Non-pigmented ciliary epithelial cell (primary cell): ENCODE data around the gene OR52N1.

Experiments
- DNase-seq: peaks from one replicate; pipeline ENCODE4 v3.0.0-alpha.2; 2010; ENCODE audit warnings: low read depth

Gene OR52N1

DNA sequence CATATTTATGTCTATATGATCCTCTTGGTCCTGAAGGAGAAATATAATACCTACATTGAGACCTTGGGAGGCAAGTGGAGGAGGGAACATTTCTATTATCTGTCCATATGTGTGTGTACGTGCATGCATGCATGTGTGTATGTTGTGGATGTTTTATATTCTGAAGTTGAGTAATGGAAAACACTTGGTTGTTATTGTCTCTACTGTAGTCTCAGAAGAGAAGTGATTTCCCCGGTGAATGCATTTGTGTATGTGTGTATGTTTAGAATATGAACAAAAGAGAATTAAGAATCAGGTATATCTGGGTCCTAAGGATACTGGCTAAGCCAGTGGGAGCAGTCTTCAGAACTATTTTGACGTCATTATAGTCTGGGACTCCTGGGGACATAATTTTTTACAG lies at the start of gene OR52N1:
TSS of gene OR52N1 (minus strand) at position 101 of the 400 bp plus-strand sequence. CDS start 2,449 bp downstream, outside the sequence.
- DNase-seq = no peak

GRCh38 chr11:5837695-5838094 lies 46.6 kb upstream of the OR52N1 start:
- DNase-seq = no peak

DNA sequence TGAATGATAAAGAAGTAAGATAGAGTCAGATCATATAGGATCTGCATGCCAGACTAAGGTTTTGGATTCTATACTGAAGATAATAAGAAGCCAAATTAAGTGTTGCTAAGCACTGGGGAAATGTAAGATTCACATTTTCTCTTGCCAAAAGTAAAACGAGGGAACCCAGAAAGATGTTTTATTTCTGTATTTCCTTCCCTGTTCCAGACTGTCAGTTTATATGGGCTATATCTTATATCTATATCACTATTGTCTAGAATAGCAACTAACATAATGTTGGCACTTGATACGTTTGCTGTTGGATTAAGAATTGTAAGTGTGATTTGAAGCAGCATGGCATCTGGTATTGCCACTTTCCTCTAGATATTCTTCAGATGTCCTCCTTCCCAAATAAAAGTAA lies 42.4 kb upstream of the OR52N1 start:
- DNase-seq = no peak

DNA sequence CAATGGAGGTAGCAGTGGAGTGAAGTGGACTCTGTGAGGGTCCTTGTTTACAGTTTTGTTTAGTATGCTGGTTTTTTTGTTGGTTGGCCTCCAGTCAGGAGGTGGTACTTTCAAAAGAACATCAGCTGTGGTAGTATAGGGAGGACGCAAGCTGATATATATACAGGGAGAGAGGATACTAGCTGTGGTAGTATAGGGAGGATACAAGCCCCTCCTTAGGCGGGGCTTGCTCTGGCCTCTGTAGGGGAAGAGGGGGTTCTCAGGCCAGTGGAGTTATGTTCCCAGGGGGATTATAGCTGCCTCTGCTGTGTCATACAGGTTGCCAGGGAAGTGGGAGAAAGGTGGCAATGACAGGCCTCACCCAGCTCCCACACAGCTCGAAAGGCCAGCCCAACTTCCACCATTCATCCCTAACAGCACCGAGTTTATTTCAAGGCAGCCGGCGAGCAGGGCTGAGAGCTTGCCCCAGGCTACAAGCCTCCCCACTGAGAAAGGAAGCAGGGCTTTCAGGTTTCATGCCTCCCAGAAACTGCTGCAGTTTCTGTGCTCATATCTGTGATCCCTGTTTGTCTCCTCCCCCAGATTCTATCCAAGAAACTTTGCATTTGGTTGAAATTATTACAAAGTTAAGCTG lies 40.2 kb upstream of the OR52N1 start:
- no peak for DNase-seq

DNA sequence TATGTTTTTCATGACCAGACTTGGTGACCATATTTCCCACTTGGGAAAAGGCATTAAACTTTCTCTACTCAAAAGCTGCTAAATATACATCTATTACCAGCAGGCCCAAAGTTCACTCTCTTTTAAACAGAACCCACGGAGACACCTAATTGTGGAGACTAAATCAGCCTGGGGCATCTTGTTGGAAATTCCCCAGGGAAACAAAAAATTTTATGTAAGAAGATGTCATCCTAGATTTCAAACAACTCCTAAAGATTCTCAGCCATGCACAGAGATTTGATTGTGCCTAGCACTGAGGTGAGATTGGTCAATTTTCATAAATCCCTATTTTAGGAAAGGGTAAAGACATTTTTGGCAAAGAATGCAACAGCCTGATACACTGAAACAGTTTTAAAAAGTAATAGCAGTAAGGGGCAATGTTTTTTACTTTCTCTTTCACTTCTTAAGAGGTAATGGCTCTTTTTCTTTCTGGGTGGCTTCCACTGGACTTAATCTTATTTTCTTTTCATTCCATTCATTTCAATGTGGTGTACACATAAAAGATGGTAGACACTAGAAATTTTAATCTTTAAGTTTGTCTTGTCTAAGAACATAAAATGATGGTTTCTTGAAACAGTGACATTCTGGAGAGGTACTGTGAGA lies 27.3 kb upstream of the OR52N1 start:
- no peak for DNase-seq

DNA sequence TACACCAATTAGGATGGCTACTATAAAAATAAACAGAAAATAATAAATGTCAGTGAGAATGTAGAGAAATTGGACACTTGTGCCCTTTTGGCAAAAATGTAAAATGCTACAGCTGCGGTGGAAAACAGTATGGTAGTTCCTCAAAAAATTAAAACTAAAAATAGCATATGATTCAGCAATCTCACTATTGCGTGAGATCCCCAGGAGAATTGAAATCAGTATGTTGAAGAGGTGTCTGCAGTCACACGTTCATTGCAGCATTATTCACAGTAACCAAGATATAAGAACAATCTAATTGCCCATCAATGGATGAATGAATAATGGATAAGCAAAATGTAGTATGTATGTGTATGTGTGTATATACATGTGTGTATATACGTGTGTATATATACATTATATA lies 24.5 kb upstream of the OR52N1 start:
- no peak for DNase-seq

DNA sequence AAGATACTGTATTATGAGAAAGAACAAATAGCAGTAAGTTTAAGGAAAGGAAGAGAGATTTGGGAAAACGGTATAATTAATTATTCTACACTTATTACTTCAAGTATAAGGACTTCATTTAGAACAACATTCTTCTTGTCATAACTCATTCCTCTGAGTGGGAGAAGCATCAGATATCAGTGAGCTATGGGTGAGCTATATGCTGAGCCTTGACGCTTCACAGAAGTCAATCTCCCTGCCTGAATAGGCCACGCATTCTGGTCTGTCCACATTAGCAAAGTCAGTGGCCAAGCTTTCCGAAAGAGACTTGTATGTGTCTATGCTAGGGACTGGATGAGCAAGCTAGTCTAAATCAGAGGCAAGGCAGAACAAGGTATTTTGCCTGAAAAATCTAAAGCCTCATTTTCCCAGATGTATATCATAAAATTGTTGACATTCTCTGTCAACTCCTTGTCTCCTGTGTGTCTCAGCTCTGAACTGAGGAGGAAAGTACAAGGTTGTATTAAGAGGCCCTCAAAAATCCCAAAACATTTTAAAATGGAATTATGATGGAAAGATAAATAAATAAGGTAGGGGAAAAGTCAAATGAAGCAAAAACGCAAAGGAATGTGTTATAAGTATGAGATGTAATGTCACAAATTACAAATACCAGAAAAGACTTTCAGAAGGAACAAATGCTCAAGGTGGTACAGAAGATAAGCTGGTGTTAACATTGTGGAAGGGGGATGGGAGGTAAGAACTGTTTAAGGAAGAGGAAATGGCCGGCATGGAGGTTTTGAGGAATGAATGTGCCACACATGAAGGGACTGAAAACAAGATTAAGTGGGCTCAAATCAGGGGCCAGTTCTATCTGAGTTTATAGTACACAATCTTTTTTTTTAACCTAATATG lies 19.1 kb upstream of the OR52N1 start:
- no peak for DNase-seq

DNA sequence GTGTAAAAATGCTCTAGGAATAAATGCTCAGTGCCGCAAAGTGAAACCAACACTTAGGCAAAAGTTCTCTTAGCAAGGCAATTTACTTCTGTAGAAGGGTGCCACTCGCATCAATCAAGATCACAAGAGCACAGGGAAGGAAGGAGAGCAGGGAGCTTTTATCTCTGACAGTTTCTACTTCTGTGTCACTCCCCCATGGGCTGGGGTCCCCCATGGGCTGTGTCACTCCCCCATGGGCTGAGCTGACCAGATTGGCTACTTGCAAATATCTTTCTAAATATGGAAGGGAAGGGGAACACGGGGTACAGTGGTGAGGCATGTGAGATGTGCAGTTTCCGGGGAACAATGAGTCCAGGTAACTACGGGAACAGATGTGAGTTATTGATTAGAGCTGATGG lies 18.1 kb upstream of the OR52N1 start:
- no peak for DNase-seq

- DNase-seq = peak; percentile 18
These were observed 17.5 kb upstream of the OR52N1 start, which contains the start of gene OR52N2 for GRCh38 chr11:5808500-5809121. TSS of gene OR52N2 (plus strand) at chr11:5808924. CDS start at chr11:5820336, 11,412 bp downstream.

DNA sequence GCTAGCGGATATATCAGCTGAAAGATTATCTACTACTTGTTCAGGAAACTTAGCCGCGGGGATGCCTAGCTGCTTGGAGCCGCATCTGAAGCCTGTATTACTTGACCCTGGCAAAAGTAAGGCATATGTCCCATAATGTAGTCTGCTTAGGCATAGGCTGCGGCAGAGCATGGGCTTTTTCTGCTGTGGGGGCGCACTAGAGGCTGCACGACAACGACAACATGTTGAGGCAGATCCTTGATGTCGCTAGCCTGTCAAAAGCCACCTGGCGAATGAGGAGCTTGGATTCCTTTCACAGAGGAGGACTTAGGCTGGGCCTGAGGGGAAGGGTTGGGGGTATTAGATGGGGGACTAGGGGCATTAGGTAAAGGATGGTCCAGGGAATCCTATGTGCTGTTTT lies 16.5 kb upstream of the OR52N1 start:
- DNase-seq = no peak

DNA sequence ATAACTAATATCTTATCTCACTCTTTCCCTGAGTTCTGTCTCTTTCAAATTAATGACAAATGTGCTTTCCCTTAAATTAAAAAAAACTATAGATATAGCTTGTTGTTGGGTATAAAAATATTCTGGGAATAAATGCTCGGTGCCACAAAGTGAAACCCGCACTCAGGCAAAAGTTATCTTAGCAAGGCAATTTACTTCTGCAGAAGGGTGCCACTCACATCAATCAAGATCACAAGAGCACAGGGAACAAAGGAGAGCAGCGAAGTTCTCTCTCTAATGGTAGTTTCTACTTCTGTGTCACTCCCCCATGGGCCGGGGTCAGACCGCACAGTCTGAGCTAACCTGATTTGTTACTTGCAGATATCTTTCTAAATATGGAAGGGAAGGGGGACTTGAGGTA lies 12.9 kb upstream of the OR52N1 start:
- DNase-seq = no peak

GRCh38 chr11:5796541-5796940 lies 5.5 kb upstream of the OR52N1 start:
- no peak for DNase-seq

DNA sequence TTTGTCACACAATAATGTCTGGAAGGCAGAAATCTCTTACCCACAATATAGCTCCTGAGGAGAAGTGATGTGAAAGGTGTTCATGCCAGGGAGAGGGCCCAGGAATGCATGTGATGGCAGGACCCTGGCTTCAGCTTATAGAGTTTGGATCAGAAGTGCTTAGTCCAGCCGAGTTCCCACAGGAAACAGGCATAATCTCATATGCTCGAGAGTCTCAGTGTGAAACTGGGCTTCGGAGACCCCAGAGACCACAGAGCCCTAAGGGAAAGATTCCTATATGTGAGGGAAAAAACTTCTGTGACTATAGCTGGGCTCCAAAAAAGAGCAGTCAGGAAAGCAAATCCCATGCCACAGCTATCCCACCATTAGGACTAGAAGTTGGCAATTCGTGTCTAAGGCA lies 7.8 kb downstream of the OR52N1 start, which contains the start of gene OR52N5:
TSS of gene OR52N5 (minus strand) at position 101 of the 400 bp plus-strand sequence. CDS start 4,721 bp downstream, outside the sequence.
- DNase-seq = no peak

DNA sequence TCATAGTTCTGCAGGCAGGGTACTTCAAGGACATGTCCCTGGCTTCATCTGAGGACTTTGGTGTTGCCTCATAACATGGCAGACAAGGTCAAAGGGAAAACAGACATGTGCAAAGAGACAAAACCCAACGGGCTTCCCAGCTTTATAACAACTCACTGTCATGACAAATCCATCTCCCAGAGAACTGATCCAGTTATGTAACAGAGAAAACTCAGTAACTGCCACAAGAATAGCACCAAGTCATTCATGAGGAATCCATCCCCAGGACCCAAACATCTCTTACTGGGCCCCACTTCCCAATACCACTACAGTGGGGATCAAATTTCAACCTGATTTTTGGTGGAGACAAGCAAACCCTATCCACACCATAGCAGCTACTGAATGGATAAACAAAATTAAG lies 24.0 kb downstream of the OR52N1 start:
- no peak for DNase-seq

- DNase-seq = no peak
These were observed 37.1 kb downstream of the OR52N1 start, which contains the start of gene OR52N4 for GRCh38 chr11:5753943-5754342. TSS of gene OR52N4 (plus strand) at chr11:5754243. CDS start at chr11:5754741, 498 bp downstream.

GRCh38 chr11:5749836-5750235 lies 41.2 kb downstream of the OR52N1 start:
- DNase-seq = no peak

GRCh38 chr11:5746614-5747013 lies 44.5 kb downstream of the OR52N1 start:
- no peak for DNase-seq

GRCh38 chr11:5738431-5738830 lies 52.6 kb downstream of the OR52N1 start:
- no peak for DNase-seq

GRCh38 chr11:5737670-5738392 lies 53.2 kb downstream of the OR52N1 start:
- no peak for DNase-seq

DNA sequence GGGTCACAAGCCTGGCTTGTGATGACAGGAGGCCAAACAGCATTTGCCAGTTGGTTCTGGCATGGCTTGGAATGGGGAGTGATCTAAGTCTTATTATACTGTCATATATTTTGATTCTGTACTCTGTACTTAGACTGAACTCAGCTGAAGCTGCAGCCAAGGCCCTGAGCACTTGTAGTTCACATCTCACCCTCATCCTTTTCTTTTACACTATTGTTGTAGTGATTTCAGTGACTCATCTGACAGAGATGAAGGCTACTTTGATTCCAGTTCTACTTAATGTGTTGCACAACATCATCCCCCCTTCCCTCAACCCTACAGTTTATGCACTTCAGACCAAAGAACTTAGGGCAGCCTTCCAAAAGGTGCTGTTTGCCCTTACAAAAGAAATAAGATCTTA lies 54.0 kb downstream of the OR52N1 start:
- DNase-seq = peak; percentile 28
